ENCODE results near the gene COL4A2.

Gene COL4A2

DNA sequence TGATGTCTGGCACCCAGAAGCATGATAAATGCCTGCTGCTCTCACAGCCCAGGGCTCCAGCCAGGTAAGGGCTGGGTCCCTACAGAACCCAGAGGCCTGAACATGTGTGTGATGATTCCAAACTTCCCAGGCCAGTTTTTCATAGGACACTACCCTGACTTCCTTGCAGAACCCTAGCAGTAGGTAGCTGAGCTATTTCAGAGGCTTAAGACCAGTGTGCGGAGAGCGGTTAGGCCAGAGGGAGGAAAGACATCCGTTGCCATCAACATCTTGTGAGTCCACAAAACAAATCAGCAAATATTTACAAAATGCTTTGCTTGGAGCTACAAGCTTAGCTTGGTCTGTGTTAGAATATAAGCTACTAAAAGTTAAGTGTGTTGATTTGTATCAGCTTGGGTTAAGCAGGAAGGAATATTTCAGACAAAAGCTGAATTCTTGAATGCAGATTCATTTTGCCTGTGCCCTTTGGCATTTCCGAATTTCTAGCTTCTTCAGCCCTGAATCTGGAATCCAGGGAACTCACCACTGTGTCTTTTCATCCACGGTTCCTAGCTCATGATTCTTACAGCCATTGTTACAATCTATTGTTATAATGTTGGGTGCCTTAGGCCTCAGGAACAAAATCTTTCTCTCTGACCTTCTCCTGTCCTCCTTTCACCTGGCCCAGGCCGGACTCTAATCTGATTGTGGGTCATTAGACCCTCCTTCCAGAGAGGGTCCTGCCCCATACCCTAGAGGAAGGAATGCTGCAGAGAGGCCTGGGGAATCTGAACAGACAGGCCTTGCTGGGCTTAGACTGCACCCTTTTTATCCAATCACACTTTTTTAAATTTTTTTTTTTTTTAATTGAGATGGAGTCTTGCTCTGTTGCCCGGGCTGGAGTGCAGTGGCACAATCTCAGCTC lies 242.1 kb downstream of the COL4A2 start:
- H3K79me2 ChIP-seq (ENCODE audit: insufficient read depth, low read depth) = no peaks in the 10 kb centered on the region

DNA sequence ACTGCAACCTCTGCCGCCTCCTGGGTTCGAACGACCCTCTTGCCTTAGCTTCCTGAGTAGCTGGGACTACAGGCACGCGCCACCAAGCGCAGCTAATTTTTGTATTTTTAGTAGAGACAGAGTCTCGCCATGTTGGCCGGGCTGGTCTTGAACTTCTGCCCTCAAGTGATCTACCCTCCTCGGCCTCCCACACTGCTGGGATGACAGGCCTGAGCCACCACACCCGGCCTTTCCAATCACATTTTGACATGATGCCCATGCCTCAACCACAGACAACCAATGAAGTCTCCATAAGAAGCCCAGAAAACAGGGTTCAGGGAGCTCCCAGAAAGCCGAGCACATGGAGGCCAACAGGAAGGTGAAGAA lies 242.7 kb downstream of the COL4A2 start:
- H3K4me2 ChIP-seq = no peak overlapping the region
- H3K36me3 ChIP-seq (ENCODE audit: insufficient read depth) = no peaks in the 10 kb centered on the region
- no peaks in the 10 kb centered on the region for H3K27me3 ChIP-seq (ENCODE audit: insufficient read depth, low read depth)
- H4K20me1 ChIP-seq (ENCODE audit: insufficient read depth) = no peaks in the 10 kb centered on the region
- H3K9ac ChIP-seq = no peak overlapping the region
- no peak overlapping the region for H2AFZ ChIP-seq (ENCODE audit: low read depth)
- no peaks in the 10 kb centered on the region for H3K4me1 ChIP-seq (ENCODE audit: low read depth, poor library complexity, severe bottlenecking)
- no peaks in the 10 kb centered on the region for H3K79me2 ChIP-seq (ENCODE audit: insufficient read depth, low read depth)
- no peak overlapping the region for H3K27ac ChIP-seq
- H3K4me3 ChIP-seq (IDR thresholded peaks at IDR 0.05; ENCODE audit: insufficient read depth, low read depth, low read length) = no peak overlapping the region
- TF ChIP-seq, protein P1, sequence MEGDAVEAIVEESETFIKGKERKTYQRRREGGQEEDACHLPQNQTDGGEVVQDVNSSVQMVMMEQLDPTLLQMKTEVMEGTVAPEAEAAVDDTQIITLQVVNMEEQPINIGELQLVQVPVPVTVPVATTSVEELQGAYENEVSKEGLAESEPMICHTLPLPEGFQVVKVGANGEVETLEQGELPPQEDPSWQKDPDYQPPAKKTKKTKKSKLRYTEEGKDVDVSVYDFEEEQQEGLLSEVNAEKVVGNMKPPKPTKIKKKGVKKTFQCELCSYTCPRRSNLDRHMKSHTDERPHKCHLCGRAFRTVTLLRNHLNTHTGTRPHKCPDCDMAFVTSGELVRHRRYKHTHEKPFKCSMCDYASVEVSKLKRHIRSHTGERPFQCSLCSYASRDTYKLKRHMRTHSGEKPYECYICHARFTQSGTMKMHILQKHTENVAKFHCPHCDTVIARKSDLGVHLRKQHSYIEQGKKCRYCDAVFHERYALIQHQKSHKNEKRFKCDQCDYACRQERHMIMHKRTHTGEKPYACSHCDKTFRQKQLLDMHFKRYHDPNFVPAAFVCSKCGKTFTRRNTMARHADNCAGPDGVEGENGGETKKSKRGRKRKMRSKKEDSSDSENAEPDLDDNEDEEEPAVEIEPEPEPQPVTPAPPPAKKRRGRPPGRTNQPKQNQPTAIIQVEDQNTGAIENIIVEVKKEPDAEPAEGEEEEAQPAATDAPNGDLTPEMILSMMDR (conservative IDR thresholded peaks at IDR 0.05; ENCODE audit: low read depth, low read length) = no peak

More for the DNA sequence above, 242.1 kb downstream of the COL4A2 start:
- Histone ChIP-seq H4K20me1 (ENCODE audit: insufficient read depth) (no peaks in the 10 kb centered on the region), H3K36me3 (ENCODE audit: insufficient read depth) (no peaks in the 10 kb centered on the region), H3K4me3 (IDR thresholded peaks at IDR 0.05; ENCODE audit: insufficient read depth, low read depth, low read length) (no peak overlapping the region), H3K27ac (no peak overlapping the region), H3K4me2 (no peak overlapping the region), H3K9ac (no peak overlapping the region), H2AFZ (ENCODE audit: low read depth) (no peak overlapping the region), H3K4me1 (ENCODE audit: low read depth, poor library complexity, severe bottlenecking) (no peaks in the 10 kb centered on the region), H3K27me3 (ENCODE audit: insufficient read depth, low read depth) (no peaks in the 10 kb centered on the region)
- TF ChIP-seq, protein P1 (conservative IDR thresholded peaks at IDR 0.05; ENCODE audit: low read depth, low read length) = no peak

DNA sequence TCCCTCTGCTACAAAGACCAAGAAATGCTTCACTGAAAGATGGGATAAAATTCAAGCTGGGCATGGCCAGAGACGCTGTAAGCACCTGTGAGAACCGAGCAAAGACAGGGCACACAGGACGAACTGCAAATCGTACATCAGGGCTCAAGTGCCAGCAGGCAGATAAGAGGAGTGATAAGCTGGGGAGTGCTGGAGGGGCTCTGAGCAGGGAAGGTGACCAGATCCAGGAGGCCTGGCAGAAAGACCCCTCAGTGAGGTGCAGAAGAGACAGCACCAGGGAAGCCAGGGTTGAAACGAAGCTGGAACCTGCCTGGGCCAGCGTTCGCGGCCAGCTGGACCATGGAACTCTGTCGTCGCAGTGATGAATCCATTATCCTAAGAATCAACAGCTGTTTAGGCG lies 244.2 kb downstream of the COL4A2 start:
- Histone ChIP-seq H3K27me3 (ENCODE audit: insufficient read depth, low read depth) (no peaks in the 10 kb centered on the region), H3K4me2 (no peak overlapping the region), H2AFZ (ENCODE audit: low read depth) (no peak overlapping the region), H3K4me3 (IDR thresholded peaks at IDR 0.05; ENCODE audit: insufficient read depth, low read depth, low read length) (no peak overlapping the region), H3K9ac (no peak overlapping the region), H3K27ac (no peak overlapping the region), H4K20me1 (ENCODE audit: insufficient read depth) (no peaks in the 10 kb centered on the region), H3K36me3 (ENCODE audit: insufficient read depth) (no peaks in the 10 kb centered on the region), H3K4me1 (ENCODE audit: low read depth, poor library complexity, severe bottlenecking) (no peaks in the 10 kb centered on the region), H3K79me2 (ENCODE audit: insufficient read depth, low read depth) (no peaks in the 10 kb centered on the region)
- TF ChIP-seq, protein P1 (conservative IDR thresholded peaks at IDR 0.05; ENCODE audit: low read depth, low read length) = no peak

DNA sequence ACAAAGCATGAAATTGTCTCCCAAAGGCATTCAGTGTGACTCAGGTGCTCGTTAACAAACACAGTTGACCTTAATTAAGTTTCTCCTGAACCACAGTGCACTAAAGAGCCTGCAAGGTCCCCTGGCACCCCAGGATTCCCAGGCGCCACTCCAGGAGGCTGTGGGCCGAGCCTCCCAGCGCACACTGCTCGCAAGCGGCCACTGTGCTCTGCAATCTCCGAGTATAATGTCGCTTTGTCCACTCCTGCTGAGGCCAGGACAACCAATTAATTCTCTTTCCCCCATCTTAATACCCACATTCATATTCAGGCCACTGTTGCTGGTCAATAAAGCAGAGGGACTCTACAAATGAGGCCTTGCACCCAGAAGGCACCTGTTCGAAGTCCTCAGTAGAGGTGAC lies 245.7 kb downstream of the COL4A2 start:
- Histone ChIP-seq H3K27me3 (ENCODE audit: insufficient read depth, low read depth) (no peaks in the 10 kb centered on the region), H4K20me1 (ENCODE audit: insufficient read depth) (no peaks in the 10 kb centered on the region), H3K4me1 (ENCODE audit: low read depth, poor library complexity, severe bottlenecking) (no peaks in the 10 kb centered on the region), H3K36me3 (ENCODE audit: insufficient read depth) (no peaks in the 10 kb centered on the region), H2AFZ (ENCODE audit: low read depth) (no peak overlapping the region), H3K4me3 (IDR thresholded peaks at IDR 0.05; ENCODE audit: insufficient read depth, low read depth, low read length) (no peak overlapping the region), H3K4me2 (no peak overlapping the region), H3K27ac (no peak overlapping the region), H3K9ac (no peak overlapping the region), H3K79me2 (ENCODE audit: insufficient read depth, low read depth) (no peaks in the 10 kb centered on the region)
- TF ChIP-seq, protein P1 (conservative IDR thresholded peaks at IDR 0.05; ENCODE audit: low read depth, low read length) = no peak
